GM21529 (cell line): ENCODE data around the gene SAPCD1.
A peak's percentile ranks its signal among the peaks of the same experiment; 100 is the strongest.
"Not testable (repeated sequence)": the region's sequence is repeated elsewhere in the genome, so short reads cannot be mapped to it uniquely, and the experiment has no call there.

Experiments used
- ATAC-seq: cut with Tn5 transposase; IDR thresholded peaks from one replicate; pipeline ENCODE4 v1.9.1; 2021; ENCODE audit not compliant: unreplicated experiment

The SAPCD1 gene

GRCh38 chr6:31795616-31796298 is 33.3 kb downstream of the SAPCD1 start, which contains the start of gene VARS1:
Gene VARS1 (minus strand): TSS chr6:31795752. CDS start chr6:31795217, 535 bp downstream.
- peak; percentile 78 for ATAC-seq

DNA sequence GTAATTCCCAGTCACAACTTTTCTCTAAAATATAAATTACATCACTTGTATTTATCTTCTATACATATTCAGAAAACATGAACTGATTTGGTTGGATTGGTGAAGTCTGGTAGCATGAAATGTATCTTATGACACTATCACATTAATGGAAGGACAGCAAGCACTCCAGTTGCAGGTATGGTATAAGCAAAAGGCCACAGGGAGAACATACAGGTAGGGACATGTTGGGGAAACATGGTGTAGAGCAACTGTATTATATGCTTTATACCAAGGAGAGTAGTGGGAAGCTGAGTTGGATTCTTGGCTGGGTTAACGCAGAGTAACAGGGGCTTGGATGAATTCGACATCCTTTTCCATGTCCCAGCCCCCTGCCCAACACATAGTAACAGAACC is 34.5 kb downstream of the SAPCD1 start:
- no peak for ATAC-seq

DNA sequence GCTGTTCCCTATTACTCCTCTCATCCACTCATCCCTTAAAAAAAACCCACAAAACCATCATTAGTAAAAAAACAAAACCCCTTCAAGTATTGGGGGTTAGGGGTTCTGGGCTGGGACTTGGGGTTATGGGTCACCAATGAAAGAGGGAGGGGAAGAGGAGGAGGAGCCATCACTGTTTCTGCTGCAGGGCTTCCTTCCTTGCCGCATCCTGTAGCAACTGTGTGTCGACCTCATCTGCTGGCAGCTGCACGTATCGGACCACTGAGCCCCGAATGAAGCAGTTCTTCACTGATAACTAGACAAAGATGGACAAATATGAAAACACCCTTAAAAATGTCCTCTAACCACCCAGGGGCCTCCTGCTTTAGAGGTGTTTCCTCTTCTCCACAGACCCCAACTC is 35.1 kb downstream of the SAPCD1 start:
- ATAC-seq, result no peak

- ATAC-seq, result no peak
Observed at GRCh38 chr6:31799781-31800180, 37.3 kb downstream of the SAPCD1 start.

DNA sequence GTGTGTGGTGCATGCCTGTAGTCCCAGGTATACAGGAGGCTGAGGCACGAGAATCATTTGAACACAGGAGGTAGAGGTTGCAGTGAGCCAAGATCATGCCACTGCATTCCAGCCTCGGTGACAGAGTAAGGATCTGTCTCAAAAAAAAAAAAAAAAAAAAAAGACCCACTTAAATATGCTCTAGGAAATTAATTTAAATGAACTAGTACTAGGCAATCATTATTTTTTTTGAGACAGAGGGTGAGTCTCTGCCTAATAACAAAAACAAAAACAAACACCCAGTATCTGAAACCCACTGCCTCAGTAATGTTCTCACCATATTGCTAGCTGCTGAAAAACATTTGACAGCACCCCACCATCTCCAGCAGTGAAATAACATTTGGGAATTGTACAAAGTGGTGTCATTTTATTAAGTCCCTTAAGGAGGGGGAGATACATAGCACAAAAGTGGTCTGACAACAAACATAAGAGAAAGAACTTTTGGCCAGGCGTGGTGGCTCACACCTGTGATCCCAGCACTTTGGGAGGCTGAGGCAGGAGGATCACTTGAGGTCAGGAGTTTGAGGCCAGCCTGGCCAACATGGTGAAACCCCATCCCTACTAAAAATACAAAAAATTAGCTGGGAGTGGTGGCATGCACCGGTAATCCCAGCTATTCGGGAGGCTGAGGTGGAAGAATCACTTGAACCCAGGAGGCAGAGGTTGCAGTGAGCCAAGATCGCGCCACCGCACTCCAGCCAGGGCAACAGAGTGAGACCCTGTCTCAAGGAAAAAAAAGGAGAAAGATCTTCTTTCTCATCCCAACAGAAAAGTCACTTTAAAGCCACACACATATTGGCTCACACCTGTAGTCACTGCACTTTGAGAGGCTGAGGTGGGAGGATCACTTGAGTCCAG is 38.8 kb downstream of the SAPCD1 start:
- not testable (repeated sequence) for ATAC-seq

GRCh38 chr6:31805939-31806469 is 43.5 kb downstream of the SAPCD1 start:
- no peak for ATAC-seq

GRCh38 chr6:31806470-31807272 is 44.2 kb downstream of the SAPCD1 start, which contains the start of gene LSM2:
Gene LSM2 (minus strand): TSS chr6:31806966. CDS start chr6:31806757, 209 bp downstream.
- ATAC-seq, result peak; percentile 86

DNA sequence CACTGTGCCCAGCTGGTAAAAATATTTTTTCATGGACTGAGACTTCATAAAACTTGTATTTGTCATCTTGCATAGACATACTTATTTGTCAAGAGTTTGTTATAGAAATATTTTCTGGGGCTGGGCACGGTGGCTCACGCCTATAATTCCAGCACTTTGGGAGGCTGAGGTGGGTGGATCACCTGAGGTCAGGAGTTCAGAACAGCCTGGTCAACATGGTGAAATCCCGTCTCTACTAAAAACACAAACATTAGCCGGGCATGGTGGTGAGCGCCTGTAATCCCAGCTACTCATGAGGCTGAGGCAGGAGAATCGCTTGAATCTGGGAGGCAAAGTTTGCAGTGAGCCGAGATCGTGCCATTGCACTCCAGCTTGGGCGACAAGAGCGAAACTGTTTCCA is 46.1 kb downstream of the SAPCD1 start:
- ATAC-seq, result not testable (repeated sequence)

DNA sequence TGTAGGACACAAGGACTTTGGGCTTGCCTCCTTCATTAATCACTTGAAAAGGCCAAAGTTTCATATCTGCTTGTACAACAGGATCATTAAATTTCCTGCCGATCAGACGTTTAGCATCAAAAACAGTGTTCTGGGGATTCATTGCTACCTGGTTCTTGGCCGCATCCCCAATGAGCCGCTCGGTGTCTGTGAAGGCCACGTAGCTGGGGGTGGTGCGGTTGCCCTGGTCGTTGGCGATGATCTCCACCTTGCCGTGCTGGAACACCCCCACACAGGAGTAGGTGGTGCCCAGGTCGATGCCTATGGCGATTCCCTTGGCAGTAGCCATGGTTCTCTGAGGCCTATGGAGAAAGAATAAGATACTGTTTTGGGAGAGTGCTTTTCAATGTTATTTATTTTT is 49.2 kb downstream of the SAPCD1 start:
- ATAC-seq, result no peak

DNA sequence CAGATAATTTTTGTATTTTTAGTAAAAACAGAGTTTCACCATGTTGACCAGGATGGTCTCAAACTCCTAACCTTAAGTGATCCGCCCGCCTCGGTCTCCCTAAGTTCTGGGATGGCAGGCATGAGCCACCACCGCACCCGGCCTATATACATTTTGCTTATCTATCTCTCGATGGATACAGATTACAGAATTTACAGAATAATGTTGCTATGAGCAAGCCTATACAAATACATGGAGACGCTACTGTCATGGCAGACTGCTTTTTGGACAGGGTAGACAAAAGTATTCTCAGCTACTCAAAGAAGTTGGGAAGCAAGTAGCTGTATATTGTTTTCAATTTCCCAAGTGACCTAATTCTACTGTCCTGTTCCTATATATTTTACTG is 51.0 kb downstream of the SAPCD1 start:
- ATAC-seq, result no peak
